ENCODE measurements around the gene VPS4B.
"Not testable (repeated sequence)": the region's sequence is repeated elsewhere in the genome, so short reads cannot be mapped to it uniquely, and the experiment has no call there.

VPS4B gene

DNA sequence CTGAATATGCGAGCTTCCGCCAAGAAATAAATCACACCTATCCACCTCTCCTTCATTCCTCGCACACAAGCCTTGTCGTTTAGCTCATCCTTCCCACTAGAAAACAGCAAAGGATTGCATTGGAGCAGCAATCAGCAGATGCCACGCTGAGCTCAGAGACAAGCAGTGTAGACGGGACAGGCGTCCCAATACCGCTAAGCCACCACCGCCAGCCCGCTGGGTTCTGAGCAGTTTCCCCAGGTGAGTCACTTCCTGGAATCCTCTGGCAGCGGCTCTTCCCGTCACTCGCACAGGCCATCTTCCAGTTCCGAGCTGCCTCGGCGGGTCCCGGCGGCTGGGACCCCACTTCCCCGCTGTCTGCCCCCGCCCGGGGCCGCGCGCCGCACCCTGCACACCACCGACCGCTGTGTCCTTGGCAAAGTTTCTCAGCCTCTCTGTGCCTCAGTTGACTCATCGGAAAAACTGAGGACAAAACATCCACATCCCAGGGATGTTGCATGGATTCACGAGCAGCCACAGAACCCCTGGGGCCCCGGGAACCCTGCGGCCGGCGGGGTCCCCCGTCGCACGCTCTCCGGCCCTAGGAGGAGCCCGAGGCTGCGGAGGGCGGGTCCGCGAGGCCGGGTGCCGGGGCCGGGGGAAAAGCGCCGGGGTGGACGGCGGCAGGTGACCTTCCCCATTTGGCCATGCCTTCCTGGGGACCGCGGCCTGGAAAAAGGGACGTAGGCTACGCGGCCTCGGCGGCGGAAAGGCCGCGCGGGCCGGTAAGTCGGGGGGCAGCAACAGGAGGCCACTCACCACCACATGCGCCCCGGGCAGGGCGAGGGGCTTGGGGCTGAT is 55.8 kb downstream of the VPS4B start:
- DNase-seq (ENCODE audit: extremely low read depth, low read depth), result no peak
- H3K4me3 ChIP-seq (replicated peaks; ENCODE audit: low read depth, low read length), result peak overlapping the region; percentile 87
- TF ChIP-seq, protein P1, sequence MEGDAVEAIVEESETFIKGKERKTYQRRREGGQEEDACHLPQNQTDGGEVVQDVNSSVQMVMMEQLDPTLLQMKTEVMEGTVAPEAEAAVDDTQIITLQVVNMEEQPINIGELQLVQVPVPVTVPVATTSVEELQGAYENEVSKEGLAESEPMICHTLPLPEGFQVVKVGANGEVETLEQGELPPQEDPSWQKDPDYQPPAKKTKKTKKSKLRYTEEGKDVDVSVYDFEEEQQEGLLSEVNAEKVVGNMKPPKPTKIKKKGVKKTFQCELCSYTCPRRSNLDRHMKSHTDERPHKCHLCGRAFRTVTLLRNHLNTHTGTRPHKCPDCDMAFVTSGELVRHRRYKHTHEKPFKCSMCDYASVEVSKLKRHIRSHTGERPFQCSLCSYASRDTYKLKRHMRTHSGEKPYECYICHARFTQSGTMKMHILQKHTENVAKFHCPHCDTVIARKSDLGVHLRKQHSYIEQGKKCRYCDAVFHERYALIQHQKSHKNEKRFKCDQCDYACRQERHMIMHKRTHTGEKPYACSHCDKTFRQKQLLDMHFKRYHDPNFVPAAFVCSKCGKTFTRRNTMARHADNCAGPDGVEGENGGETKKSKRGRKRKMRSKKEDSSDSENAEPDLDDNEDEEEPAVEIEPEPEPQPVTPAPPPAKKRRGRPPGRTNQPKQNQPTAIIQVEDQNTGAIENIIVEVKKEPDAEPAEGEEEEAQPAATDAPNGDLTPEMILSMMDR (IDR thresholded peaks at IDR 0.05; ENCODE audit: low read depth, low read length, missing control alignments), result no peak

DNA sequence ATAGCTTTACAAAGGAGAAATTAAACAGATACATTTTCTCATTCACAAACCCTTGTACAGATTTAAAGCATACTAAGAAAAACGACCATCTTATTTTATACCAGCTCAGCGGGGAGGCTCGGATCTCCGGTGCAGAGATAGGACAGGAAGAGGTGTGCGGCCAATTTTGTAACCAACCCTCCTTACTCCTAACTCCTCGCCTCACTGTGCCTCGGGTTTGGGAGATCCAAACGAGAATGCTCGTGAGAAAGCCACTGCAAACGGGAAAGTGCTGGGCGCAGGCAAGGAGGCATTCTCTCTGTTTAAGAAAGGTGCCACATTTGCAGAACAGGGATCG is 56.4 kb downstream of the VPS4B start:
- DNase-seq (ENCODE audit: extremely low read depth, low read depth), result no peak
- TF ChIP-seq, protein P1 (IDR thresholded peaks at IDR 0.05; ENCODE audit: low read depth, low read length, missing control alignments), result no peak
- peak overlapping the region; percentile 87 for H3K4me3 ChIP-seq (replicated peaks; ENCODE audit: low read depth, low read length)

DNA sequence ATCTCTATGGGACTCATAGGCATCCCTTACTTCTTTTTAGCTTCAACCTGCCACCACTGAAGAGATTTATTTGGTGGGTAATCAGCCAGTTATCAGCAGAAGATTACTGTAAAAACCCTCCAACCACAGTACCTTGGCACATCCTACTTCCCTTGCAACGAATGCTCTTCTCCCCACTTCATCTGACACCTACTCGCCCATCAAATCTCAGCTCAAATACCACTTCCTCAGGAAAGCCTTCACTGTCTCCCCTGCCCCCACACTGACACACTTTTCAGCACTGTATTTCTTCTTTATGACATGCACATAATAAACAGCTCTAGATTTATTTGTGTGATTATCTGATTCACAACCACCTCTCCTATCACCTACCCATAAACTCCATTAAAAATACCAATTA is 58.3 kb downstream of the VPS4B start:
- TF ChIP-seq, protein P1 (IDR thresholded peaks at IDR 0.05; ENCODE audit: low read depth, low read length, missing control alignments), result no peak
- no peak overlapping the region for H3K4me3 ChIP-seq (replicated peaks; ENCODE audit: low read depth, low read length)
- DNase-seq (ENCODE audit: extremely low read depth, low read depth), result no peak

DNA sequence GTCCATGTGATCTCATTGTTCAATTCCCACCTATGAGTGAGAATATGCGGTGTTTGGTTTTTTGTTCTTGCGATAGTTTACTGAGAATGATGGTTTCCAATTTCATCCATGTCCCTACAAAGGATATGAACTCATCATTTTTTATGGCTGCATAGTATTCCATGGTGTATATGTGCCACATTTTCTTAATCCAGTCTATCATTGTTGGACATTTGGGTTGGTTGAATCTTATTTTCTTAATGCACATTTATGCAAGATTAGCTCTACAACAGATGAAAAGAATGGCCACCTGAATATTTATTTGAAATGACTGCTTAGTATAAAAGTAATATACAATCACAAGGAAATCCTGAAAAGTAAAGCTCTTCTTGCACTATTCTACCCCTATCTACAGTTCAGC is 58.9 kb downstream of the VPS4B start:
- not testable (repeated sequence) for H3K4me3 ChIP-seq (replicated peaks; ENCODE audit: low read depth, low read length); DNase-seq (ENCODE audit: extremely low read depth, low read depth)

DNA sequence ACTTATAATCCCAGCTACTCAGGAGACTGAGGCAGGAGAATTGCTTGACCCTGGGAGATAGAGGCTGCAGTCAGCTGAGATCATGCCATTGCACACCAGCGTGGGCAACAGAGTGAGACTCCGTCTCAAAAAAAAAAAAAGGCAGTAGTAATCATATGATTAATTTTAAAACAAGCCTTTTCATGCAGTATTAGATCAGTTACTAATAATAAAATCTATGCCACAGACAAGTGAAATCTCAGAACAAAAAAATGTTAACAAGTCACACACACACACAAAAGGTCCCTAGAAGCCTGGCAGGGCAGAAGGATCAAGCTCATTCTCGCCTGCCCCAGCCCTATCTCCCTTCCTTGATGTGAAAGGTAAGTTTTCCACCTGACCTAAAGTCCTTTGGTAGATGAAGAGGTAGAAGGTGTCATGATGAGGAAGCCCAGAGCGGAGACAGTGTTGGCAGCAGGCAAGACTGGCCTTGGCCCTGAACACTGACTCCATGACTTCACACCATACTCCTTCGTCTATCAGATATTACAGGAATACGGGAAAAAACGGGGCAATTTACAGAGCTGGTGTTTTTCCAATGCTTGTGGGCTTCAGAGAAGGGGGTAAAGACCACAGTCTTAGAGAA is 65.9 kb downstream of the VPS4B start:
- TF ChIP-seq, protein P1 (IDR thresholded peaks at IDR 0.05; ENCODE audit: low read depth, low read length, missing control alignments), result no peak
- no peak overlapping the region for H3K4me3 ChIP-seq (replicated peaks; ENCODE audit: low read depth, low read length)
- no peak for DNase-seq (ENCODE audit: extremely low read depth, low read depth)

DNA sequence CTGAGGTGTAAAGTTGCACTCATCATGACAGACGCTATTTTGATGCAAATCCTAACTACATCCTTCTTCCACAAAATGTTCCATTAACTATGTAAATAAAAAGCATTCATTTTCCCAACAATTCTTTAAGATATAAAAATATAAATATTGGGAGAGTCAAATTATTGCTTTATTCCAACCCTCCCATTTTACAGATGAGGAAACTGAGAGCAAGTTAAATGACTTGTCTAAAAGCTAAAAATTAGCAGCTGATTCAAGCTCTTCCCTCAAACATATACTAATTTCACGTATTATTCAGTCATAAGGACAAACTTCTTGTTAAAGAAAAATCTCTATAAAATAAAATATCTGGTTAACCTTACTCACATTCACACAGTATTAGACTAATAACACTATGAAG is 72.0 kb downstream of the VPS4B start:
- TF ChIP-seq, protein P1 (IDR thresholded peaks at IDR 0.05; ENCODE audit: low read depth, low read length, missing control alignments), result no peak
- H3K4me3 ChIP-seq (replicated peaks; ENCODE audit: low read depth, low read length), result no peak overlapping the region
- DNase-seq (ENCODE audit: extremely low read depth, low read depth), result no peak

DNA sequence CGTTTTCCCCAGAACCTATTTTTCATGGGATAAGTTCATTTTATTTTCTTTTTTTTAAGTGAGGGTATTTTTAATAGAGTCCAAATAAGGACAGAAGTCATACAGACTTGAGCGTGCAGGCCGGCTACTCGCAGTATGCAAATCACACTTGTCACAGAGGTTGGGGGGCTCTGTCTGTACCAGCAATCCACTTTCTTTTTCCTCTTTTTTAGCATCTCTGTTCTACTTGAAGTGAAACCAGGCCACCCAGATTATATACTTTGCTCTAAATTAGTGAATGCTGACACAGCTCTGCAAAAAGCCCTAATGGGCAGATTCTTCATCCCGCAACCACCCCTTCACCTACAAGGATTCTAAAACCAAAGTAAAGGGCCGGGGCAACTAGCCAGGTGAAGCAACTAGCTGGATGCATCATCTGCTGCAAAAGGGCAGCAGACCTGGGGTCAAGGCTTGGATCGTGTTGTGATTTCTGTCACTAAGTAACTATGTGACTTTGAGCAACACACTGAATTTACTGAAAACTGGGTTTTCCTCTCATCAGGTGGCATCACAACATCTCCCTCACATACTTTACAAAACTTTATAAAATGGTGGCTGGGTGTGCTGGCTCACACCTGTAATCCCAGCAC is 73.7 kb downstream of the VPS4B start:
- TF ChIP-seq, protein P1 (IDR thresholded peaks at IDR 0.05; ENCODE audit: low read depth, low read length, missing control alignments), result no peak

More for the DNA sequence above, 73.7 kb downstream of the VPS4B start:
- DNase-seq (ENCODE audit: extremely low read depth, low read depth), result no peak
- H3K4me3 ChIP-seq (replicated peaks; ENCODE audit: low read depth, low read length), result no peak overlapping the region

All from HFF-Myc (cell line).